GM23248 (cell line): Measurements from ENCODE around the gene MRM2.

Experiments
- EZH2 ChIP-seq: fragments of 200-600 bp; sonication (generic); IDR thresholded peaks from 2 replicates; pipeline ENCODE4 v1.6.1; 2018; ENCODE audit warnings: antibody characterized with exemption, mild to moderate bottlenecking; ENCODE audit not compliant: insufficient read depth, poor library complexity, severe bottlenecking
- EZH2phosphoT487 ChIP-seq: fragments of 200-600 bp; sonication (generic); IDR thresholded peaks from 2 replicates; pipeline ENCODE4 v1.6.1; 2018; ENCODE audit warnings: antibody characterized with exemption, moderate library complexity, mild to moderate bottlenecking, low read depth; ENCODE audit not compliant: insufficient read depth

GRCh38 chr7:2279896-2280295, 37.9 kb upstream of the MRM2 start:
- no peak for TF ChIP-seq EZH2
- TF ChIP-seq EZH2phosphoT487 = no peak
